WTC11 (cell line): ENCODE measurements around the gene ADI1.

Source experiments
- ATF3 ChIP-seq: sonication (generic); formaldehyde crosslinking; conservative IDR thresholded peaks from 2 replicates; pipeline ENCODE4 v1.8.1; 2022; ENCODE audit warnings: mild to moderate bottlenecking, missing genetic modification reagents
- CREB1 ChIP-seq: sonication (generic); formaldehyde crosslinking; IDR thresholded peaks from 2 replicates; pipeline ENCODE4 v1.8.0; 2023; ENCODE audit warnings: mild to moderate bottlenecking, missing genetic modification reagents
- CREM ChIP-seq: sonication (generic); formaldehyde crosslinking; IDR thresholded peaks from 2 replicates; pipeline ENCODE4 v1.8.1; 2022; ENCODE audit warnings: mild to moderate bottlenecking, missing genetic modification reagents, moderate library complexity
- CTCF ChIP-seq: fragments of 200-600 bp; IDR thresholded peaks from 2 replicates; pipeline ENCODE4 v1.8.0; 2022; ENCODE audit warnings: antibody characterized with exemption
- FOXK1 ChIP-seq: sonication (generic); formaldehyde crosslinking; IDR thresholded peaks from 2 replicates; pipeline ENCODE4 v1.8.0; 2022; ENCODE audit warnings: mild to moderate bottlenecking, moderate library complexity, missing genetic modification reagents
- JUN ChIP-seq: sonication (generic); formaldehyde crosslinking; IDR thresholded peaks from 2 replicates; pipeline ENCODE4 v1.8.0; 2023; ENCODE audit warnings: mild to moderate bottlenecking, missing genetic modification reagents
- KAT7 ChIP-seq: sonication (generic); formaldehyde crosslinking; IDR thresholded peaks from 2 replicates; pipeline ENCODE4 v1.8.1; 2023; ENCODE audit warnings: missing genetic modification reagents, mild to moderate bottlenecking, borderline replicate concordance
- NR2C2 ChIP-seq: sonication (generic); formaldehyde crosslinking; IDR thresholded peaks from 2 replicates; pipeline ENCODE4 v1.8.0; 2022; ENCODE audit warnings: mild to moderate bottlenecking, missing genetic modification reagents
- PRRX2 ChIP-seq: fragments of 250-450 bp; sonication (Bioruptor Pico); IDR thresholded peaks from 2 replicates; pipeline ENCODE4 v1.8.0; 2021; ENCODE audit warnings: mild to moderate bottlenecking
- ZNF263 ChIP-seq: sonication (generic); formaldehyde crosslinking; IDR thresholded peaks from 2 replicates; pipeline ENCODE4 v1.8.1; 2022; ENCODE audit warnings: low read depth, mild to moderate bottlenecking, moderate library complexity, missing genetic modification reagents
- TF ChIP-seq, protein P1 (sequence below): sonication (generic); formaldehyde crosslinking; IDR thresholded peaks from 2 replicates; pipeline ENCODE4 v1.8.1; 2023; ENCODE audit warnings: mild to moderate bottlenecking, missing genetic modification reagents, moderate library complexity

GRCh38 chr2:3523551-3524041 is 4.3 kb upstream of the ADI1 start:
- no peak for TF ChIP-seq CTCF
- TF ChIP-seq ATF3 (CRISPR knock-in tag), result no peak
- TF ChIP-seq, protein P1, sequence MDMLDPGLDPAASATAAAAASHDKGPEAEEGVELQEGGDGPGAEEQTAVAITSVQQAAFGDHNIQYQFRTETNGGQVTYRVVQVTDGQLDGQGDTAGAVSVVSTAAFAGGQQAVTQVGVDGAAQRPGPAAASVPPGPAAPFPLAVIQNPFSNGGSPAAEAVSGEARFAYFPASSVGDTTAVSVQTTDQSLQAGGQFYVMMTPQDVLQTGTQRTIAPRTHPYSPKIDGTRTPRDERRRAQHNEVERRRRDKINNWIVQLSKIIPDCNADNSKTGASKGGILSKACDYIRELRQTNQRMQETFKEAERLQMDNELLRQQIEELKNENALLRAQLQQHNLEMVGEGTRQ, result no peak
- no peak for TF ChIP-seq NR2C2 (CRISPR knock-in tag)
- TF ChIP-seq JUN (CRISPR knock-in tag), result no peak
- no peak for TF ChIP-seq KAT7 (CRISPR knock-in tag)
- TF ChIP-seq PRRX2 (CRISPR knock-in tag), result no peak
- no peak for TF ChIP-seq ZNF263 (CRISPR knock-in tag)
- TF ChIP-seq FOXK1 (CRISPR knock-in tag), result no peak
- TF ChIP-seq CREB1 (CRISPR knock-in tag), result no peak
- TF ChIP-seq CREM (CRISPR knock-in tag), result no peak
